BJ (cell line): ENCODE results near the gene CTNNA1. TPM values are rescaled to one million over a fixed set of nuclear protein-coding genes. Genes with fewer than 3 reads are reported as not detected.

Source experiments
- CTCF ChIA-PET: fragments of 350-600 bp; formaldehyde crosslinking; extraction: SDS; loops from one replicate; lab custom pipeline; 2021; ENCODE audit warnings: antibody characterized with exemption, inconsistent platforms; lab: Yijun Ruan, JAX
- POLR2A ChIA-PET: fragments of 300-600 bp; sonication (Branson Sonifier 250); formaldehyde crosslinking; extraction: SDS; loops from one replicate; lab custom pipeline; 2021; ENCODE audit warnings: antibody characterized with exemption; lab: Charles Lee
- DNase-seq: peaks from one replicate; pipeline ENCODE4 v3.0.0-alpha.2; 2011; ENCODE audit warnings: low read depth
- H3K27me3 ChIP-seq: 2 replicates; pipeline ENCODE4 v1.6.0; 2011; ENCODE audit warnings: low read length; ENCODE audit not compliant: control insufficient read depth, insufficient read depth
- H3K36me3 ChIP-seq: 2 replicates; pipeline ENCODE4 v1.5.1; 2011; ENCODE audit warnings: low read length; ENCODE audit not compliant: control insufficient read depth, insufficient read depth
- H3K4me3 ChIP-seq: 2 replicates; pipeline ENCODE4 v1.5.1; 2011; ENCODE audit warnings: low read depth, mild to moderate bottlenecking, control low read depth, low read length
- polyA plus RNA-seq: library from polyadenylated mRNA; depleted of rRNA; stranded (reverse); fragments of >200 nt; gene quantifications from 2 replicates; pipeline ENCODE4 v1.2.3, GENCODE V29; 2011
- TF ChIP-seq, protein P1 (sequence below): IDR thresholded peaks from 2 replicates; pipeline ENCODE4 v1.5.1; 2011; ENCODE audit warnings: low read depth, mild to moderate bottlenecking, control low read depth, inconsistent platforms, low read length, moderate library complexity; ENCODE audit not compliant: insufficient read depth

Gene CTNNA1
- polyA plus RNA-seq, 1 experiment, result 169 TPM

DNA sequence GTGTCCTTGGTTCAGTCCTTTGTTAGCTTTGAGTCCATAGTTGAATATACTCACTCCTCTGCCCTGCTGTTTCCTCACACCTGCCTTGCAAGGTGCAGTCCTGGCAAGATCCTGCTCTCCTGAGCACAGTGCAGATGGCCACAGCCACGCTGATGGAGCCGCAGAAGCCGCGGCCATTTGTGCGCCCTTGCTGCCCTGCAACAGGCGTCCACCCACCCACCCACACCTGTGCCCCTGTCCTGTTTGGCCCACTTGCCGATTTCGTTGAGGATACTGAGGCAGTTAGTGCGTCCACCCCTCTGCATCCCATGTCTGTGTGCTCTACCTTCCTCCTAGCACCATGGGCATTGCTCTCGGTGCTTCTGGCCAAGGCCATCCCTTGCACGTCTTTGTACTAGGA, 173.0 kb downstream of the CTNNA1 start:
- Histone ChIP-seq H3K36me3 (peaks cover 37% of the 10 kb centered on the region), H3K4me3 (no peak overlapping the region), H3K27me3 (no peaks in the 10 kb centered on the region)
- ChIA-PET POLR2A (interaction anchor here (0.5 kb wide), 1 partner anchor 831 kb away, joined by 18 read pairs; no protein-coding TSS in a partner anchor), CTCF (interaction anchor here (1.6 kb wide), 1 partner anchor 102 kb away, joined by 4 read pairs; no protein-coding TSS in a partner anchor)
- TF ChIP-seq, protein P1, sequence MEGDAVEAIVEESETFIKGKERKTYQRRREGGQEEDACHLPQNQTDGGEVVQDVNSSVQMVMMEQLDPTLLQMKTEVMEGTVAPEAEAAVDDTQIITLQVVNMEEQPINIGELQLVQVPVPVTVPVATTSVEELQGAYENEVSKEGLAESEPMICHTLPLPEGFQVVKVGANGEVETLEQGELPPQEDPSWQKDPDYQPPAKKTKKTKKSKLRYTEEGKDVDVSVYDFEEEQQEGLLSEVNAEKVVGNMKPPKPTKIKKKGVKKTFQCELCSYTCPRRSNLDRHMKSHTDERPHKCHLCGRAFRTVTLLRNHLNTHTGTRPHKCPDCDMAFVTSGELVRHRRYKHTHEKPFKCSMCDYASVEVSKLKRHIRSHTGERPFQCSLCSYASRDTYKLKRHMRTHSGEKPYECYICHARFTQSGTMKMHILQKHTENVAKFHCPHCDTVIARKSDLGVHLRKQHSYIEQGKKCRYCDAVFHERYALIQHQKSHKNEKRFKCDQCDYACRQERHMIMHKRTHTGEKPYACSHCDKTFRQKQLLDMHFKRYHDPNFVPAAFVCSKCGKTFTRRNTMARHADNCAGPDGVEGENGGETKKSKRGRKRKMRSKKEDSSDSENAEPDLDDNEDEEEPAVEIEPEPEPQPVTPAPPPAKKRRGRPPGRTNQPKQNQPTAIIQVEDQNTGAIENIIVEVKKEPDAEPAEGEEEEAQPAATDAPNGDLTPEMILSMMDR, result no peak
- DNase-seq, result no peak

DNA sequence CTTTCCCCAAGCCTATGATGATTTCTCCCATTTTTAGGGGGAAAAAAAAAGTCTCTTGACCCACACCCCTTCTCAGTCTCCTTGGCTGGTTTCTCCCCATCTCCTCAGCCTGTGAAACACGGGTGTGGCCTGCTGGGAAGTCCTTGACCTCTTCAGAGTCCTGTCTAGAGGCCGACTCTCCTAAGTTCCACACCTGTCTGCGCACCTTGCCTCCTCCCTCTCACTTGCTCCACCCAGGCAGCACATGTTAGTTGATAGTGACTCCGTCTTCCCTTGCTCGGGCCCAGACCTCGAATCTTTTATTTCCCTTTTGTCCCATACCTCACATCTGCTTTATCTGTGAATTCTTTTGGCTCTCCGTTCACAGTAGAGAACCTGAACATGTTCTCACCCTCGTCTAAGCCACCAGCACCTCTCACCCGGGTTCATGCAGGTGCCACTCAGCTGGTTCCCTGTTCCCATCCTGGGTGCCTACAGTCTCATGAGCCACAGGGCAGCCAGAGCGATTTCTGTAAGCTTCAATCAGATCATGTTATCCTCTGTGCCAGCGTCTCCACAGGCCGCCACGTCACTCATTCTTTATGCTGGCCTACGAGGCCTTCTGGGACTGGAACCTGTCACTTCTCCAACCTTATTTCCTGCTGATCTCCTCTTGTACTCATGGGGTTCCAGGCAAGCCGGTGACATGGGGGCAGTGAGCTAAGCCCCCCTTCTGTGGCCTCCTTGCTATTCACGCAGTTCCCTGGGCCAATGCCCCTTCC, 173.6 kb downstream of the CTNNA1 start:
- no peak for DNase-seq
- TF ChIP-seq, protein P1, result no peak
- POLR2A ChIA-PET, result no interaction called here
- CTCF ChIA-PET, result no interaction called here
- Histone ChIP-seq H3K27me3 (no peaks in the 10 kb centered on the region), H3K36me3 (peaks cover 40% of the 10 kb centered on the region), H3K4me3 (no peak overlapping the region)

DNA sequence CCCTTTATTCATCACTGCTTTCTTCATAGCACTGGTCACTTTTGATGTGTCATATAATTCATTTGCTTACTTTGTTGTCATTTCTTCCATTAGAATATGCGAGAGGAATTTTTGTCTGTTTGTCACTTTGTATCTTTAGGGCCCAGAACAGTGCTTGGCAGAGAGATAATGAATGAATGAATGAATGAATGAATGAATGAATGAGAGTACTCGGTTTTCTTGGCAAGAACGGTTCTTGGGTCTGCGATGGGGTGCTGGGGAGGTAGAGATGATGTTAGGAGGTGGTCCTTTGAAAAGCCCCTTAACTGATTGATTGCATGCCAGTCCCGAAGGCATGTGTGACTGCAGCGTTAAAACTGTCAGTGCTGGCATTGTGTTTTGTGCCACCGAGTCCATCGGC, 174.3 kb downstream of the CTNNA1 start:
- TF ChIP-seq, protein P1, result no peak
- no peak for DNase-seq
- Histone ChIP-seq H3K36me3 (peaks cover 47% of the 10 kb centered on the region), H3K4me3 (no peak overlapping the region), H3K27me3 (no peaks in the 10 kb centered on the region)
- POLR2A ChIA-PET, result no interaction called here
- CTCF ChIA-PET, result no interaction called here

DNA sequence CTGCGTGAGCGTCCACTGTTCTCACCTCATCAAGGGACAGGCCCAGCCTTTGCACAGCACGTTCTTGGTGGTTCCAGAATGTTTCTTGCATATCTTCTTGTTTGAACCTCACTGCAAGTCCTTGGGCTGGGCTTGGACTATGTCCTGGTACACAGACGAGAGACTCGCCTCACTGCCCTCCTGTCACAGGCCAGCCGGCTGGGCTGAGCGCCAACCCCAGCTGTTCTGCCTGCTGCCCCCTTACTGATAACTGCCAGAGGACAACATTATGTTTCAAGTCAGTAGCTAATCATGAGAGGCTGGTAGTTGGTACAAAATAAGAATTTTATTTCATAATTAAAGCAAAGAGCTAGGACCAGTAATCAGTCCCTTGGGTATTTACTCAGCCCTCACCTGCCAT, 174.8 kb downstream of the CTNNA1 start:
- TF ChIP-seq, protein P1, result no peak
- Histone ChIP-seq H3K4me3 (no peak overlapping the region), H3K27me3 (no peaks in the 10 kb centered on the region), H3K36me3 (peaks cover 49% of the 10 kb centered on the region)
- ChIA-PET CTCF (no interaction called here), POLR2A (no interaction called here)
- DNase-seq, result no peak

DNA sequence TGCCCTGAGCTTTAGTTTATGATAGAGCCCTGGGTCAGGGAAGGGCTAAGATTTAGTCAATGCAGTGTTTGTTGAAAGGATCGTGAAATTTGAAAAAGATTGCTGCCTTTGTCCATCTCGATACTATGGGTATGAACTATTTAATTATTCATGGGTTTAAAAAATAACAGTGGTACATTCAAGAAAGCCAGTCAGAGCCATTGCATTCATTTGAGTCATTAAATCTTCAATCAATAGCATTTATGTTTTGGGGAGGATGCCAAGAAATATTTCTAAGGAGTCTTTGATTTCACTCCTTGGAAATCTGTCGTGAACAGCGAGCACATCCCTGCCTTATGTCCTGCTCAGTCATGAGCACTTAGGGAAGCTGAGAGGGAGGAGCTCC, 176.3 kb downstream of the CTNNA1 start:
- ChIA-PET CTCF (no interaction called here), POLR2A (no interaction called here)
- Histone ChIP-seq H3K36me3 (peaks cover 57% of the 10 kb centered on the region), H3K4me3 (no peak overlapping the region), H3K27me3 (no peaks in the 10 kb centered on the region)
- TF ChIP-seq, protein P1, result no peak
- no peak for DNase-seq
